ENCODE data around the gene COA7.

DNA sequence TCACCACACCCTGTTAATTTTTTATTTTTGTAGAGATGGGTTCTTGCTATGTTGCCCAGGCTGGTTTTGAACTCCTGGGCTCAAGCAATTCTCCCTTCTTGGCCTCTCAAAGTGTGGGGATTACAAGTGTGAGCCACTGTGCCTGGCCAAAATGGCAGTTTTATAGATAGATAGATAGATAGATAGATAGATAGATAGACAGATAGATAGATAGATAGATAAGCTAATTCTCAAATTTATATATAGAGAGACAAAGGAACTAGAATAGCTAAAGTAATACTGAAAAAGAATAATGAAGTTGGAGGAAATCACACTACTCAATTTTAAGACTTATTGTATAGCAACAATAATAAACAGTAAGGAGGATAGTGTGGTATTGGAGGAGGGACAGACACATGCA lies 44.1 kb downstream of the COA7 start:
- TF ChIP-seq SUZ12 (IDR thresholded peaks at IDR 0.05) (no peak), SP1 (IDR thresholded peaks at IDR 0.05) (no peak), CTBP1 (IDR thresholded peaks at IDR 0.05; ENCODE audit: borderline replicate concordance) (no peak), HDGF (IDR thresholded peaks at IDR 0.05; ENCODE audit: borderline replicate concordance) (no peak), FOXM1 (IDR thresholded peaks at IDR 0.05; ENCODE audit: borderline replicate concordance) (no peak), ARNT (IDR thresholded peaks at IDR 0.05) (no peak), NFRKB (IDR thresholded peaks at IDR 0.05) (no peak), ELF4 (IDR thresholded peaks at IDR 0.05) (no peak), FOXA1 (IDR thresholded peaks at IDR 0.05) (no peak)
